Skeletal muscle satellite cell (primary cell): ENCODE results near the gene RPL11.
A peak's percentile ranks its signal among the peaks of the same experiment; 100 is the strongest.
"Not testable (repeated sequence)": the region's sequence is repeated elsewhere in the genome, so short reads cannot be mapped to it uniquely, and the experiment has no call there.

Experiments used
- H3K27me3 ChIP-seq: 2 replicates; pipeline ENCODE4 v1.7.0; 2013; ENCODE audit warnings: low read length; ENCODE audit not compliant: control insufficient read depth, insufficient read depth
- H3K36me3 ChIP-seq: 2 replicates; pipeline ENCODE4 v1.7.0; 2013; ENCODE audit warnings: mild to moderate bottlenecking, control low read depth, low read length; ENCODE audit not compliant: insufficient read depth
- H3K4me1 ChIP-seq: 2 replicates; pipeline ENCODE4 v1.7.0; 2013; ENCODE audit warnings: low read length; ENCODE audit not compliant: control insufficient read depth, insufficient read depth
- H3K4me2 ChIP-seq: 2 replicates; pipeline ENCODE4 v1.7.0; 2013; ENCODE audit warnings: mild to moderate bottlenecking, low read length
- H3K4me3 ChIP-seq: 2 replicates; pipeline ENCODE4 v1.7.0; 2013; ENCODE audit warnings: low read length
- H3K9ac ChIP-seq: 2 replicates; pipeline ENCODE4 v1.7.0; 2013; ENCODE audit warnings: mild to moderate bottlenecking, low read depth, low read length, moderate library complexity
- H3K9me3 ChIP-seq: replicated peaks from 2 replicates; pipeline ENCODE4 v1.7.0; 2013; ENCODE audit warnings: mild to moderate bottlenecking, control low read depth, low read length

Gene RPL11

DNA sequence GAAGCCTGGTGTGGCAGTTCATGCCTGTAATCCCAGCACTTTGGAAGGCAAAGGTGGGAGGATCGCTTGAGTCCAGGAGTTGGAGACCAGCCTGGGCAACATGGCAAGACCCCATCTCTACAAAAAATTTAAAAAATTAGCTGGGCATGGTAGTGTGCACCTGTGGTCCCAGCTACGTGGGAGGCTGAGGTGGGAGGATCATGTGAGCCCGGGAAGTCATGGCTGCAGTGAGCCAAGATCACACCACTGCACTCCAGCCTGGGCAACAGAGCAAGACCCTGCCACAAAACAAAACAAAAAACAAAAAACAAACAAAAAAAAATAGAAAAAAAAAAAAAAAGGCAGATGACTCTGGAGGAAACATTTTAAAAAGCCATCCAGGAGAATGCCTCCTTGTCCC, 3.9 kb upstream of the RPL11 start:
- H3K4me3 ChIP-seq, H3K9ac ChIP-seq, H3K9me3 ChIP-seq, H3K36me3 ChIP-seq, H3K4me2 ChIP-seq, H3K4me1 ChIP-seq: not testable (repeated sequence)
- peaks cover 13% of the 10 kb centered on the region for H3K27me3 ChIP-seq

DNA sequence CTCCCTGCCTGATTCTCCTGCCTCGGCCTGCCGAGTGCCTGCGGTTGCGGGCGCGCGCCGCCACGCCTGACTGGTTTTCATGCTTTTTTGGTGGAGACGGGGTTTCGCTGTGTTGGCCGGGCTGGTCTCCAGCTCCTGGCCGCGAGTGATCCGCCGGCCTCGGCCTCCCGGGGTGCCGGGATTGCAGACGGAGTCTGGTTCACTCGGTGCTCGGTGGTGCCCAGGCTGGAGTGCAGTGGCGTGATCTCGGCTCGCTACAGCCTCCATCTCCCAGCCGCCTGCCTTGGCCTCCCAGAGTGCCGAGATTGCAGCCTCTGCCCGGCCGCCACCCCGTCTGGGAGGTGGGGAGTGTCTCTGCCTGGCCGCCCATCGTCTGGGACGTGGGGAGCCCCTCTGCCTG, 3.3 kb upstream of the RPL11 start:
- H3K4me3 ChIP-seq, H3K4me1 ChIP-seq, H3K27me3 ChIP-seq, H3K9me3 ChIP-seq, H3K9ac ChIP-seq, H3K4me2 ChIP-seq: not testable (repeated sequence)
- peaks cover 11% of the 10 kb centered on the region for H3K36me3 ChIP-seq

DNA sequence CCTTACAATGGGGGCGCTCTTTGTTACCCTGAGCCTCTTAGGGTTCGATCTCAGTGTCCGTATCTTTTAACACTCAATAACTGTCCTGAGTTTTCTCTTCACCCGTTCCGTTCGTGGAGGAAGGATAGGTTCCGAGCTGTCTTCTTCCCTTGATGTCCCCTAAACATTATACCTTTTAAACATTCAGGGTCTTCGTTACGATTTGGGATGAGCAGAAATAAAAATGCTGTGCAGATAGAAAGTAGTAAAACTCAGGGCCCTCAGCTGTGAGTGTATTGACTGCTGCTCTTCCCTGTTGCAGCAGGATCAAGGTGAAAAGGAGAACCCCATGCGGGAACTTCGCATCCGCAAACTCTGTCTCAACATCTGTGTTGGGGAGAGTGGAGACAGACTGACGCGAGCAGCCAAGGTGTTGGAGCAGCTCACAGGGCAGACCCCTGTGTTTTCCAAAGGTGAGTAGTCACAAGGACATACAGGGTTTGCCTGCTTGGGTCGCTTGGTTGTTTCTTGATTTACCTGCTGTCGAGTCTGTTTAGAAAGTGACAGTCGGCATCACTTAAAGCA, 784 bp downstream of the RPL11 start:
- H3K4me1 ChIP-seq = peaks cover 37% of the 10 kb centered on the region
- peak overlapping the region; percentile 90 for H3K4me3 ChIP-seq
- H3K36me3 ChIP-seq = peaks cover 49% of the 10 kb centered on the region
- peak overlapping the region; percentile 97 for H3K9ac ChIP-seq
- no peaks in the 10 kb centered on the region for H3K27me3 ChIP-seq
- H3K4me2 ChIP-seq = peak overlapping the region; percentile 87
- no peaks in the 10 kb centered on the region for H3K9me3 ChIP-seq

DNA sequence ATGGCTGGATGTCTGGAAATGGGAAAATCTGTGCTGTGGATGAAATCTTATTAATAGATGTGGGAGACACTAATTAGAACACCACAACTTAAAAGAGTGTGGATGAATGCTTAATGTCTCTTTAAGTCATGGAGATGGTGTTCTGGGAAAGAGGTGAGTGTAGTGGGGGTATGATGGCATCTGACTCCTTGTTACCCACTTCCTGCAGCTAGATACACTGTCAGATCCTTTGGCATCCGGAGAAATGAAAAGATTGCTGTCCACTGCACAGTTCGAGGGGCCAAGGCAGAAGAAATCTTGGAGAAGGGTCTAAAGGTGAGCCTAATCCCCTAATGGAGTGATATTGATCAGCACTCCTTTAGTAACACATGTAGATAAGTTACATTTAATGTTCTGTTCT, 2.0 kb downstream of the RPL11 start:
- H3K4me3 ChIP-seq = peak overlapping the region; percentile 90
- H3K36me3 ChIP-seq = peaks cover 61% of the 10 kb centered on the region
- no peaks in the 10 kb centered on the region for H3K27me3 ChIP-seq
- no peaks in the 10 kb centered on the region for H3K9me3 ChIP-seq
- H3K4me1 ChIP-seq = peaks cover 37% of the 10 kb centered on the region
- peak overlapping the region; percentile 87 for H3K4me2 ChIP-seq
- peak overlapping the region; percentile 97 for H3K9ac ChIP-seq

DNA sequence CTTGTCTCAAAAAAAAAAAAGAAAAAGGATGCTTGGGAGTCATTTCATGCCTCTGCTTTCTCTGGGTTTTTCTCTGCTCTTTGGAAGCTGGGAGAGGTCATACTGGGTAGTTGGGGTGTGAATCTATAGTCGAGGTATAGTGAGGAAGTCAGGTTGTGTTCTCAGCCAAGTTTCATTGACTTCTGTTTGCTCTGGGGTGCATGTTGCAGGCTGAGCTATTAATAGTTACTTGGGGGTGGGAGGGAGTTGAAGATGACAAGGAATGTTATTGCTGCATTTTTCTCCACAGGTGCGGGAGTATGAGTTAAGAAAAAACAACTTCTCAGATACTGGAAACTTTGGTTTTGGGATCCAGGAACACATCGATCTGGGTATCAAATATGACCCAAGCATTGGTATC, 2.8 kb downstream of the RPL11 start:
- H3K4me3 ChIP-seq = no peak overlapping the region
- peak overlapping the region; percentile 97 for H3K9ac ChIP-seq
- peaks cover 68% of the 10 kb centered on the region for H3K36me3 ChIP-seq
- H3K9me3 ChIP-seq = no peaks in the 10 kb centered on the region
- H3K4me1 ChIP-seq = peaks cover 37% of the 10 kb centered on the region
- no peaks in the 10 kb centered on the region for H3K27me3 ChIP-seq
- peak overlapping the region; percentile 87 for H3K4me2 ChIP-seq

DNA sequence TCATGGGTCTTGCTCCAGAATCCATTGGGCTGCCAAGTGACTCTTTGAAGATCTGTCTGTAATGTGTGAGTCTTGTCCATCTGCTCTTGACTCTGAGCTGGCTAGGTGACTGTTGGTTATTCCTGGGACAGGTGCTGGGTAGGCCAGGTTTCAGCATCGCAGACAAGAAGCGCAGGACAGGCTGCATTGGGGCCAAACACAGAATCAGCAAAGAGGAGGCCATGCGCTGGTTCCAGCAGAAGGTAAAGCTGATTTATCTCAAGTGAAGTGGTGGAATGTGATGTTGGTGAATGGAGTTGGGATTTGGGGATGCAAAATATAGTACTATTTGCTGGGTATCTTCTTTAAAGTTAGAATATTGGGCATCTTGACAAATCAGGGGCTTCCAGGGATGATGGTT, 4.1 kb downstream of the RPL11 start:
- Histone ChIP-seq H3K27me3 (no peaks in the 10 kb centered on the region), H3K4me3 (no peak overlapping the region), H3K9me3 (no peaks in the 10 kb centered on the region), H3K9ac (no peak overlapping the region), H3K36me3 (peaks cover 81% of the 10 kb centered on the region), H3K4me2 (peak overlapping the region; percentile 87), H3K4me1 (peaks cover 37% of the 10 kb centered on the region)

DNA sequence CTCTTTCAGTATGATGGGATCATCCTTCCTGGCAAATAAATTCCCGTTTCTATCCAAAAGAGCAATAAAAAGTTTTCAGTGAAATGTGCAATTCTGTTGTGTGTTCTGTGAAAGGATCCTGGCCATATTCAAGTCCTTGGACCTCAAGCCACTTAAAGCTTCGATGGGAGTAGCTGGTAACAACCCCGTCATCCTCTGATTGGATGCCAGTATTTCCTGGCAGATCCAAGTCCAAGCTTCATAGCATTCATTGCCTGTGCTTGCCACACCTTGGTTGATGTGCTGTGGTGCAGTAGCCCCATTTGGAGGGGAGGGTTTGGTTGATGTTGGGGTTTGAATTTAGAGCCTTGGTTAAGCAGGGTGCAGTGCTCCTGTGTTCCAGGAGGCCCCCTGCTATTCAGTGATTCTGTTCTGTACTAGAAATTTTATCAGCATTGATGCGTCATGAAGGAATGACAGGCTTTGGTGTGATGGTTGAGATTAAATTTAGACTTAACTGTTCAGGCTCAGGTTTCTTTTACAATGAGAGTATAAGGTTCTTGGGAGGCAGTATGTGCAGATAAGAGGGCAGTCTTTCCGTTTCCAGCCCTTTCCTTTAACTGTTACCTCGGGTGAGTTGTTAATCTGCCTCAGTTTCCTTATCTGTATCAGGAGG, 4.9 kb downstream of the RPL11 start:
- Histone ChIP-seq H3K4me2 (peak overlapping the region; percentile 87), H3K9me3 (no peaks in the 10 kb centered on the region), H3K27me3 (no peaks in the 10 kb centered on the region), H3K36me3 (peaks cover 88% of the 10 kb centered on the region), H3K4me3 (no peak overlapping the region), H3K4me1 (peaks cover 37% of the 10 kb centered on the region), H3K9ac (no peak overlapping the region)

DNA sequence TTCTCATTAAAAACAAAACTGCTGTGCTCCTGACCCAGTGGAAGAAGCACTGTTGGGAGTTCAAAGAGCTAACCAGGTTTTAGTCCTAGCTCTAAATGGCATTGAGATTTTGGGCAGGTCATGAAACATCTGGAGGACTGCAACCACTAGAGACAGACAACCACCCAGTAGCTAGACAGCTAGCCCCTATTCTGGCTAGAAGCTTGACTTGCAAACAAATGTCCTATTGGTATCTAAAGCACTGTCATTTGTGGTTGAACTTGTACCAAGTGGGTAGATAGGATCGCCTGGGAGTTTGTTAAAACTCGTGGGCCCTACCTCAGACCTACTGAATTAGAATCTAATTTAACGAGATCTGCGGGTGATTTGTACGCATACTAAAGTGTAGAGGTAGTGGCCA, 6.9 kb downstream of the RPL11 start:
- Histone ChIP-seq H3K4me2 (no peak overlapping the region), H3K27me3 (no peaks in the 10 kb centered on the region), H3K4me3 (no peak overlapping the region), H3K9ac (no peak overlapping the region), H3K4me1 (peaks cover 31% of the 10 kb centered on the region), H3K9me3 (no peaks in the 10 kb centered on the region), H3K36me3 (peaks cover 94% of the 10 kb centered on the region)

DNA sequence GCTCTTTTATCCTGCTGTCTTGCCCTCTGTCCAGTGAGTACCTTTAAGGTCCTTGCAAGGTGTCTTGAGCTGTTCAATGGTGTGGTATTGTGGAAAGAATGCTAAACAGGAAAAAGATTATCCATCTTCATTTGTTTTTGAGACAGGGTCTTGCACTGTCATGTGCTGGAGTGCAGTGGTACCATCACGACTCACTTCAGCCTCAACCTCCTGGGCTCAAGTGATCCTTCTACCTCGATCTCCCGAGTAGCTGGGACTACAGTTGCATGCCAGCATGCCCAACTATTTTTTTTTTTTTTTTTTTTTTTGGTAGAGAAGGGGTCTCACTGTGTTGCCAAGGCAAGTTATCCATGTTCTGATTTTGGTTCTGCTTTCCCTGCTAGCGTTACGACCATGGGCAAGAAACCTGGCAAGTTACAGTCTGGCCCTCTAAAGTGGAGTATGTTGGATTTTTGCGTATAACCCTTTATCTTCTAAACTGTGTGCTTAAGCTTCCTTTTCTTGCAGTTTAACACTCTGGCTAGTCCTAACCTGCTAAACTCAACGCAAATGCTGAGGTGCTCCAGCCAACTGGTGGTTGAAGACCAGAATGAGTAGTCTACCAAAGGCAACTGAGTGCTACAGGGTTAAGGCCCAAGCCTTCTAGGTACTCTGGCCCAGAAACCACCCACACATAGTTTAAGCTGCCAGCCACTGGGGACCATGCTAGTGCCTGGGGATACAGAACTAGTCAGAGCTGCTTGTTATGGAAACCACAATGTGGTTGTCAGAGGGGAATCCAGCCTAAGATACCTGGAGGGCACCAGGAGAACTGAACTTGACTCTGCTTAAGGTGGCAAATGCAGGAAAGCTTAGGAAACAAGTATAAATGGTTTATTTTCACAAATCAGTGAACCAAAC, 7.9 kb downstream of the RPL11 start:
- no peak overlapping the region for H3K4me3 ChIP-seq
- no peak overlapping the region for H3K4me2 ChIP-seq
- no peaks in the 10 kb centered on the region for H3K27me3 ChIP-seq
- peaks cover 90% of the 10 kb centered on the region for H3K36me3 ChIP-seq
- peaks cover 20% of the 10 kb centered on the region for H3K4me1 ChIP-seq
- no peaks in the 10 kb centered on the region for H3K9me3 ChIP-seq
- H3K9ac ChIP-seq = no peak overlapping the region

DNA sequence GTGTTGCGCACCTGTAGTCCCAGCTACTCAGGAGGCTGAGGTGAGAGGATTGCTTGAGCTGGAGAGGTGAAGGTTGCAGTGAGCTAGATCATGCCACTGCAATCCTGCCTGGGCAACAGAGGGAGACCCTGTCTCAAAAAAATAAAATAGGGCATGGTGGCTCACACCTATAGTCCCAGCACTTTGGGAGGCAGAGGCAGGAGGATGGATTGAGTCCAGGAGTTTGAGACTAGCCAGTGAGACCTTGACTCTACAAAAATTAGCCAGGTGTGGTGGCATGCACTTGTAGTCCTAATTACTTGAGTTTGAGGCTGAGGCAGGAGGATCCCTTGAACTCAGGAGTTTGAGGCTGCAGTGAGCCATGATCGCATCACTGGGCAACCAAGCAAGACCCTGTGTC, 9.7 kb downstream of the RPL11 start:
- H3K36me3 ChIP-seq = peaks cover 82% of the 10 kb centered on the region

DNA sequence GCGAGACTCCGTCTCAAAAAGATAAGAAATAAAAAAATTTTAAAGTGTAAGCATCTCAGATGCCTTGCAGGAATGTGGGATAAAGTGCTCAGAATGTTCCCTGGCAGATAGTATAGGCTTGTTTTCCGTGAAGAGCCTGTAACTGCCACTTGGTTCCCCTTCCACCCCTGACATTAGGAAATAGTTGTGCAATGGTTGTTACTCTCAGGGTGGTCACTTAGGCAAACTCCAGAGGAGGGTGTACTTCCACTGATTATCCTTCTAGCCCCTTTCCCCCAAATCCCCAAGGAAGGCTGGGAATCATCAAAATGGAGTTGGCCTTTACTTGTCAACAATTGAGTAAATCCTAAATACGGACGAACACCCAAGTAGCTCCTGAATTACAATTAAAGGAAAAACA, 10.4 kb downstream of the RPL11 start:
- Histone ChIP-seq H3K4me2 (no peak overlapping the region), H3K9ac (no peak overlapping the region), H3K4me1 (no peaks in the 10 kb centered on the region), H3K36me3 (peaks cover 76% of the 10 kb centered on the region), H3K27me3 (no peaks in the 10 kb centered on the region), H3K4me3 (no peak overlapping the region), H3K9me3 (no peaks in the 10 kb centered on the region)

More for the DNA sequence above, 9.7 kb downstream of the RPL11 start:
- peaks cover 5% of the 10 kb centered on the region for H3K4me1 ChIP-seq
- no peak overlapping the region for H3K4me2 ChIP-seq
- H3K4me3 ChIP-seq = no peak overlapping the region
- no peaks in the 10 kb centered on the region for H3K9me3 ChIP-seq
- H3K27me3 ChIP-seq = no peaks in the 10 kb centered on the region
- H3K9ac ChIP-seq = no peak overlapping the region
